HG03064 (cell line): ENCODE data around the gene IFT22.
"Not testable (repeated sequence)": the region's sequence is repeated elsewhere in the genome, so short reads cannot be mapped to it uniquely, and the experiment has no call there.

Source experiments
- ATAC-seq: cut with Tn5 transposase; IDR thresholded peaks from one replicate; pipeline ENCODE4 v1.9.1; 2021; ENCODE audit warnings: low read depth; ENCODE audit not compliant: unreplicated experiment

IFT22 gene

GRCh38 chr7:101321491-101322401 lies at the start of gene IFT22:
IFT22 (minus strand) TSS chr7:101321812; CDS start chr7:101321709, 103 bp downstream.
- peak; percentile 94 for ATAC-seq

- no peak for ATAC-seq
Measured at GRCh38 chr7:101370836-101371235, 49.2 kb upstream of the IFT22 start.

DNA sequence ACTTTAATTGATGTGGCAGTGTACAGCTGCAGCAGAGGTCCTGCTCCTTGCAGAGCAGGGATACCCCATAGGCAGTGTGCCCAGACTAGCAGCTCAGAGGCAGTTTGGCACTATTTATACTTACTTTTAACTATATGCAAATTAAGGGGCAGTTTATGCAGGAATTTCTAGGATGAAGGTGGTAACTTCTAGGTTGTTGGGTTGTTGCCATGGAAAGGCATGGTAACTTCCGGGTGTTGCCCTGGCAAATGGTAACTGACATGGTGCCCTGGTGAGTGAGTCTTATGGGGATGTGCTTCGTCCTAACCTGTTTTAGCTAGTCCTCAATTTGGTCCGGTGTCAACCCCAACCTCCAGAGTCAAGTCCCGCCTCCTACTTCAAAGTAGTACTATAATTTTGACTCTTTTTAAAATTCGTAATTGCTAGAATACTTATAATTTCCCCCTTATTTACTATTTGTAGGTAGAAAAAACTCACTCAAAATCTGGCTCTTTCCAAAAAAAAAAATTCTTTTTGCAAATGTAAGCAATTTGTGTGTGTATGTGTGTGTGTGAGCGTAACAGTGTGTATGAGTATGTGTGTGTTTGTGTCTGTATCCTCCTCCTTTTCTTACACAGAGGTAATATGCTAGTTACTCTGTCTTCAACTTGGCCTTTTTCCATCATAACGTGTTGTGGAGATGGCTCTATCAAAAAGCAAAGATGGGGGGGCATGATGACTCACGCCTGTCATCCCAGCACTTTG lies 47.0 kb upstream of the IFT22 start:
- ATAC-seq = no peak

DNA sequence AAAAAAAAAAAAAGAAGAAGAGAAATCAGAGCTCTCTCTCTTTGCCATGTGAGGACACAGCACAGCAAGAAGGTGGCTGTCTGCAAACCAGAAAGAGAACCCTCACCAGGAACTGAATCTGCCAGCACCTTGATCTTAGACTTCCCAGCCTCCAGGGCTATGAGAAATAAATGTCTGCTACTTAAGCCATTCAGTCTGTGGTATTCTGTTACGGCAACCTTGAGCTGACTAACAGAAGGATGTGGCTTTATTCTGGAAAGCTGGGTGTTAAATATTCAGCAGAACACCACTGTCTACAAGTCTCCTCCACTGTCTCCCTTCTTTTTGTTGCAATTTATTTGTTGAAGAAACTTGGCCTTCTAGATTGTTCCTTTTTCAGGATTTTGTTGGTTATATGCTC lies 46.1 kb upstream of the IFT22 start:
- no peak for ATAC-seq

DNA sequence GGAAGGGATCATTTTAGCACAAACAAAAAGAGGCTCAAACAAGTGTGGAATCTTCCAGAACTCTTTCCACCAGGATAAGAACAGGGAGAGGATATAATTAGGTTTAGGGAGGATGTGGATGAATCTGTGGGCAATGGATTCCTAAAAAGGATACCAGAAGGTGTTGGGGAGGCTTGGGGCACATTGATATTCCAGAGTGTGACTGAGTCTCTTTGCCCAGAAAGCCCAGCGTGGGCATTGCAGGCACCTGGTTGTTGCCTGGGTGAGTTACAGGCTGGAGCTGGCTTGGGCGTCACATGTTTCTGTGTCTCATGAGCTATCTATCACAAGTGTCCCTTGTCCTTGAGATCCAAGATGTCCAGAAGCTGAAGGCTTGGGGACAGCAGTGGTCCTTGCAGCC lies 44.3 kb upstream of the IFT22 start:
- no peak for ATAC-seq

DNA sequence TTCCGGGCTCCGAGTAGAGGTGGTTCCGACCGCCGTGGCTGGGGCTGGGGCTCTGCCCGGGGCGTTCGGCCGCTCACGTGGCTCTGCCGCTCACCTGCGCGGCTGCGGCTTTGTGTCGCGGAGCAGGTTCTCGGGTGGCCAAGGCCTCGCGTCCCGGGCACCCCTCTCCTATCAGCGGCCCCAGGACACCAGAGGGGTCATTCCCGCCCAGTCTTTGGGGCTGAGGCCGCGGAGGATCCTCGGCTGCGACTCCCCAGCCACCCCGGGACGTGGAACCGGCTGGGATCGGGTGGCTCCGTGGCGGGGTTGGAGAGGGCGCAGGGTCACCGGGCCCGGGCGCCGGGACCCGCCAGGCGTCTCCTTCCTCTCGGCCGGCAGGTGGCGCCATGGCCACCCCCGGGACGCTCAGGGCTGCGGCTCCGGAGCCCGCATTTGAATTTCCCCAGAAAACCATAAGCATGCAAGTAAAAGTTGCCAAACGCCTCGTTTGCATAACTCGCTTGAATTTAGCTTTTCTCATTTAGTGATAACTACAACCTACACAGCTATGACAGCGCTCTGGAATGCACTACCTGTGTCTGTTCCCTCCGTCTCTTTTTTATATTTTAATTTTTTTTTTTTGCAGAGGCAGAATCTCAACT lies 42.2 kb upstream of the IFT22 start:
- ATAC-seq = no peak

- ATAC-seq = no peak
Measured at GRCh38 chr7:101363196-101363733, 41.7 kb upstream of the IFT22 start.

DNA sequence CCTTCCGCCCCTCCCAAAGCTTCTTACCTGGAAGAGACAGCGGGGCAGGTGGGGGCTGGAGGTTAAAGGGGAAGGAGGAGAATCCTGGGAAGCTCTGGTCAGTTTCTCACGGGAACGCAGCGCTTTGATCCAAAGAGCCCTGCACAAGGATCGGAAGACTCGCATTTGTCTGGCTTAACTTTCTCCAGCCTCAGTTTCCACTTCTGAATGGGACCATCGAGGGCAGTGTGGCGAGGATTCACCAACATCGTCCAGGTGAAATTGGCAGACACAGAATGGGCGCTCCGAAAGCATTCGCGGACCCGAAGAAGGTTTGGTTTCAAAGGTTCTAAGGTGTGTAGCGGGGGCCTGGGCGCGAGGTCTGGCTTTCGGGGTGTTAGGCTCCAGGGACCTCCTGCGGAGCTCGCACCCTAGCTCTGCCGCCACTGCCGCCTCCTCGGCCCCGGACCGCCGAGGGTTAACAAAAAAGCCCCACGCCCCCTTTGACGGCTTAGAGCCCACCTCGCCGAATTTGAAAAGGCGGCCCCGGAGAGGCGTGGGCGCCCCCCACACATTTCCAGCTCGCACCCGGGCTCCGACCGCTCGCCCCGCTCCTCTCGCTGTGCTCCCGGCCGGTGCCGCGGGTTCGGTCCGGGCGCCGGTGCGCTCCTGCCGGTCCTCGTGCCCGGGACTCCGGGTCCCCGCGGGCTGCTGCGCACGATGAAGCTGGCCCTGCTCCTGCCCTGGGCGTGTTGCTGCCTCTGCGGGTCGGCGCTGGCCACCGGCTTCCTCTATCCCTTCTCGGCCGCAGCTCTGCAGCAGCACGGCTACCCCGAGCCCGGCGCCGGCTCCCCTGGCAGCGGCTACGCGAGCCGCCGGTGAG lies 41.0 kb upstream of the IFT22 start, which contains the start of gene COL26A1:
Gene COL26A1, plus strand, starts transcription at position 542 of the 862 bp plus-strand sequence. Its CDS starts 158 bp downstream, at position 700.
- no peak for ATAC-seq

DNA sequence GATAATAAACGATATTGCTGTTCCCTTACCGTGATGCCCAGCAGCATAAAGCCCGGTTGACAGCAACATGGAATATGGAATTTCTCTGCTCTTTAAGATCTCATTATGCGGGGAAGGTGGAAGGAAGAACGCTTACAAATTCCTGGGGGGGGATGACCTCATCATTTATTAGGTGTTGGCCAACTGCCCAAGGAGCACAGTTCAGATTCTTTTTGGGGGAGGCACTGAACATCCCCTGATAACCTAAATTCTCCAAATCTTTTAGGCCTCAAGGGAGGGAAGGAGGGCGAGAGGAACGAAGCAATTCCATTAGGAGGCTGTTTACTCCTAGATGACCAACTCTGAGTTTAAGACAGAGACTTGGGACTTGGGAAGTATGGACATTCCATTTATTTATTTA lies 35.8 kb upstream of the IFT22 start:
- no peak for ATAC-seq

DNA sequence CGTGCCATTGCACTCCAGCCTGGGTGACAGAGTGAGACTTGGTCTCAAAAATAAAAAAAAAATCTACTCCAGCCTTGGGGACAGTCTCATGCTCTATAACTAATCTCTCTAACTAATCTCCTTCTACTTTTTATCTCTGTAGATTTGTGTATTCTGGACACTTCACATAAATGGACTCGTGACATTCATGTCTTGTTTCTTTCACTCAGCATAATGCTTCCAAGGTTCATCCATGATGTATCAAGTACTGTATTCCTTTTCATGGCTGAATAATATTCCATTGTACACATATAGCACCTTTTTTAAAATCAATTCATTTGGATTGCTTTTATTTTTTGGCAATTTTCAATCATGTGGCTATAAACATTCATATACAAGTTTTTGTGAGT lies 31.3 kb upstream of the IFT22 start:
- ATAC-seq = no peak

DNA sequence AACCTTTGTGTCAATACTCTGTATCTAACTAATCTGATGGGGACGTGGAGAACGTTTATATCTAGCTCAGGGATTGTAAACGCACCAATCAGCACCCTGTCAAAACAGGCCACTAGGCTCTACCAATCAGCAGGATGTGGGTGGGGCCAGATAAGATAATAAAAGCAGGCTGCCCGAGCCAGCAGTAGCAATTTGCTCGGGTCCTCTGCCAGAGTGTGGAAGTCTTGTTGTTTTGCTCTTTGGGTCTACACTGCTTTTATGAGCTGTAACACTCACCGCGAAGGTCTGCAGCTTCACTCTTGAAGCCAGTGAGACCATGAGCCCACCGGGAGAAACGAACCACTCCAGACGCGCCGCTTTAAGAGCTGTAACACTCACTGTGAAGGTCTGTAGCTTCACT lies 27.7 kb upstream of the IFT22 start:
- not testable (repeated sequence) for ATAC-seq

DNA sequence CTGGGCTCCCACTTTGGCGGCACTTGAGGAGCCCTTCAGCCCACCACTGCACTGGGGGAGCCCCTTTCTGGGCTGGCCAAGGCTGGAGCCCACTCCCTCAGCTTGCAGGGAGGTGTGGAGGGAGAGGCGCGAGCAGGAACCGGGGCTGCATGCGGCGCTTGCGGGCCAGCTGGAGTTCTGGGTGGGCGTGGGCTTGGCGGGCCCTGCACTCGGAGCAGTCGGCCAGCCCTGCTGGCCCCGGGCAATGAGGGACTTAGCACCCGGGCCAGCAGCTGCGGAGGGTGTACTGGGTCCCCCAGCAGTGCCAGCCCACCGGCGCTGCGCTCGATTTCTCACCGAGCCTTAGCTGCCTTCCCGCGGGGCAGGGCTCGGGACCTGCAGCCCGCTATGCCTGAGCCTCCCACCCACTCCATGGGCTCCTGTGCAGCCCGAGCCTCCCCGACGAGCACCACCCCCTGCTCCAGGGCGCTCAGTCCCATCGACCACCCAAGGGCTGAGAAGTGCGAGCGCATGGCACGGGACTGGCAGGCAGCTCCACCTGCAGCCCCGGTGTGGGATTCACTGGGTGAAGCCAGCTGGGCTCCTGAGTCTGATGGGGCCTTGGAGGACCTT lies 26.9 kb upstream of the IFT22 start:
- not testable (repeated sequence) for ATAC-seq

DNA sequence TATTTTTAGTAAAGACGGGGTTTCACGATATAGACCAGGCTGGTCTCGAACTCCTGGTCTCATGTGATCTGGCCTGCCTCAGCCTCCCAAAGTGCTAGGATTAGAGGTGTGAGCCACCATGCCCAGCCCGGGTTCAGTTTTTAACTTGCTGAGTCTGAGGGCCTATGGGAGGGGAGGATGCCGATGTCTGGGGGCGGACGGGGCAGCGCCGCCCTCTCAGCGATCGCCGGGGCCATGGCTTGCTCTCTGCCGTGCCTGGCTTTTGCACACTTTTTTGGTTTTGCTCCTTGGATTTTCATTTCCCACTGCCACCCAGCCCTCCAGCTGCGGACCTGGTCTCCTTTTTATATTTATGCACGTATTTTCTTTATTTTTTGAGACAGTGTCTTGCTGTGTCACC lies 25.9 kb upstream of the IFT22 start:
- ATAC-seq = no peak

DNA sequence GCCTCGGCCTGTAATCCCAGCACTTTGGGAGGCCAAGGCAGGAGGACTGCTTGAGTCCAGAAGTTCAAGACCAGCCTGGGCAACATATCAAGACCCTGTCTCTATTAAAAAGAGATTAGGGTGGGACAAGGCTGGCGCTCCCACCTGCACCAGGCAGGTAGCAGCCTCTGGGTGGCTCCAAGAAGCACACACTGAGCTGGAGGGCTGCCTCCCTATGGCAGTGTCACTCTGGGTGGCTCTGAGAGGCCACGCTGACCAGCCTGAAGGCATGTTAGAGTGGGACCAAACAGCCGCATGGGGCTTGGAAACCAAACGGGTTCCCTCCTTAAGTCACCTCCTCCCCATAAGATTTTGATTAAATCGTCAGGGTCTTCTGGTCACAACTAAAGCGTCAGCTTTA lies 21.3 kb upstream of the IFT22 start:
- no peak for ATAC-seq

DNA sequence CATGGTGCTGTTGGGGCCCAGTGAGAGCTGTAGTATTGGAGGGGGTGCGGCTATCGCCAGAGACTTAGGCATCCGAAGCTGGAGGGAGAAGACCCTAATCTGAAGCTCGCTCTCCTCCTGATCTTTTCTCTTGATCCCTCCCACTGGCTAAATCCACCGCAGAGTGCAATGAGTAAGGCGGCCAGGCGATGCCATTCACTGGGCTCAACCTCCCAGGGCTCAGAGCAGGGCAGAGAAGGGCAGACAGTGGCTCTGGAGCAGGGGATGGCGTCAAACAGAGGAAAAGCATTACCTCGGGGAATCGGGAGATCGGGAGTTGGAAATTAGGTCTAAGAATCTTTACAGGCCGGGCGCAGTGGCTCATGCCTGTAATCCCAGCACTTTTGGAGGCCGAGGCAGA lies 18.8 kb upstream of the IFT22 start:
- no peak for ATAC-seq

GRCh38 chr7:101333912-101334311 lies 12.3 kb upstream of the IFT22 start:
- ATAC-seq = no peak

GRCh38 chr7:101332026-101332425 lies 10.4 kb upstream of the IFT22 start:
- ATAC-seq = no peak

DNA sequence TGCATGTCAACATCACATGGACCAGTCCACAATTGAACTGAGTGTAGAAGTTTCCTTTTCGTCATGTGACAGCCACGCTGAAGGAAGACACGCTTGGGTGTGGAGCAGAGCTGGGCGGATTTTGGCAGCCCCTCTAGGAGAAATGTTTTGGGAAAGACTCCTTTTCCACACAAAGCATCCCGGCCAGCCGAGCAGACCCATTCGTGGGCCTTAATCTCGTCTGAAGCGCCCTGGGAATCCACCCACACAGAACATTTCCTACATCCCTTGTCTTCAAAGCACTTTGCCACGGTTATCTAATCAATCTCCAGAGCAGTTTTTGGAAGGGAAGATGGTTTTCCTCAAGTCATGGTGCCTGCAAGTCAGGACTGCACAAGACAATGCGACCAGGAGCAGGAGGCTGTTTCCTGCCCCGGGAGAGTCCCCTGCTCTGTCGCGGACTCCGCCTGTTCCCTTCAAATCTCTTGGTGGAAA lies 8.4 kb upstream of the IFT22 start:
- no peak for ATAC-seq

DNA sequence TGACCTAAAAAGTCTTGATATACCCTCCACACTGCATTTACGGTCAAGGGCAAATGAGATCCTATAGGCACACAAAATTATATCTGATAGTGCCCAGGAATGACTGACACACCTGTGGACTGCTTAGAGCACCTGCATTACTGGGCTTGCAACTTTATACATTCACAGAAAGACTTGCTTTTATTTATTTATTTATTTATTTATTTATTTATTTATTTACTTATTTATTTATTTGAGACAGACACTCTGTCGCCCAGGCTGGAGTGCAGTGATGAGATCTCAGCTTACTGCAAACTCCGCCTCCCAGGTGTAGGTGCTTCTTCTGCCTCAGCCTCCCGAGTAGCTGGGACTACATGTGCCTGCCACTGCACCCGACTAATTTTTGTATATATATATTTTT lies 6.5 kb upstream of the IFT22 start:
- ATAC-seq = no peak
